K562 (cell line): ENCODE data around the gene EN2.

ENCODE experiments used
- BRD9 ChIP-seq: fragments of 450-650 bp; IDR thresholded peaks from 2 replicates; pipeline ENCODE4 v1.6.1; 2018; ENCODE audit warnings: low read depth; ENCODE audit not compliant: partially characterized antibody
- CTCF ChIP-seq, 3 experiments: IDR thresholded peaks in 2 of 3; conservative IDR thresholded peaks in 1 of 3; 2 replicates each; pipeline ENCODE4 v1.5.1; 2011 to 2012; ENCODE audit warnings: low read length in 3 of 3, mild to moderate bottlenecking in 3 of 3, control low read depth in 2 of 3, improper control_type of control experiment in 1 of 3, inconsistent platforms in 1 of 3, low read depth in 1 of 3, mixed read lengths in 1 of 3, moderate library complexity in 1 of 3; ENCODE audit not compliant: insufficient read depth in 2 of 3
- E2F1 ChIP-seq: sonication (generic); formaldehyde crosslinking; IDR thresholded peaks from 2 replicates; pipeline ENCODE4 v1.8.1; 2023; ENCODE audit warnings: mild to moderate bottlenecking, missing genetic modification reagents, moderate library complexity
- ESRRA ChIP-seq: fragments of 450-650 bp; IDR thresholded peaks from 2 replicates; pipeline ENCODE4 v1.6.1; 2014; ENCODE audit warnings: low read depth, mild to moderate bottlenecking, moderate library complexity, borderline replicate concordance
- HDGF ChIP-seq: fragments of 450-650 bp; IDR thresholded peaks from 2 replicates; pipeline ENCODE4 v1.6.1; 2016
- MECOM ChIP-seq: fragments of 250-450 bp; sonication (Bioruptor Pico); IDR thresholded peaks from 2 replicates; pipeline ENCODE4 v1.8.0; 2022; ENCODE audit warnings: inconsistent platforms
- POLR3A ChIP-seq: IDR thresholded peaks from 2 replicates; pipeline ENCODE4 v1.6.1; 2011; ENCODE audit warnings: borderline replicate concordance, mild to moderate bottlenecking, moderate library complexity; ENCODE audit not compliant: insufficient read length, insufficient read depth; ENCODE audit errors: extremely low read depth
- ZNF354B ChIP-seq: fragments of 250-450 bp; sonication (Bioruptor Pico); IDR thresholded peaks from 2 replicates; pipeline ENCODE4 v1.4.0; 2020
- ZNF76 ChIP-seq: fragments of 250-450 bp; sonication (Bioruptor Pico); IDR thresholded peaks from 2 replicates; pipeline ENCODE4 v1.4.0; 2020; ENCODE audit warnings: mild to moderate bottlenecking, moderate library complexity, borderline replicate concordance

GRCh38 chr7:155435110-155435509, 22.8 kb upstream of the EN2 start:
- no peak for TF ChIP-seq E2F1 (CRISPR knock-in tag)
- TF ChIP-seq ESRRA: no peak
- TF ChIP-seq BRD9: no peak
- no peak for TF ChIP-seq POLR3A
- TF ChIP-seq CTCF (IDR thresholded peaks at IDR 0.05 in 2 of 3, conservative IDR thresholded peaks at IDR 0.05 in 1 of 3; ENCODE audit: insufficient read depth in 2 of 3, low read depth in 1 of 3, low read length in 3 of 3): no peak
- TF ChIP-seq ZNF354B: no peak
- no peak for TF ChIP-seq MECOM
- TF ChIP-seq HDGF: no peak
- TF ChIP-seq ZNF76 (CRISPR knock-in tag): no peak
